ENCODE results near the gene GPR171.

Gene GPR171

DNA sequence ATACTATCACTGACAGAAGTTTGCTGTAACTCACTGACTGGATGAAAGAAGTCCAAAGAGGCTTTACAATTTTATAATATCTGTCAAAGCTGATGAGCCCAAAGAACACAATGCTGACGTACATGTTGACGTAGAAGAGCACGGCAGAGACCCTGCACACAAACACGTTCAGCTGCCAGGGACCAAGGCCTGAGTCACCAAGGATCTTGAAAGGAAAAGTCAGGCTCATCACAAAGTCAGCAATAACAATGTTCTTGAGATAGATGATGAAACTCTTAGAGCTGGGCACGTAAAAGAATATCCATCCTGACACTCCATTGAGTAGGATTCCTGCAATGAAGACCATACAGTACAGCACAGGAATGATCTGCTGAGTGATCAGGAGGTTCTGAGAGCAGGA is 10.9 kb upstream of the GPR171 start:
- no peak for DNase-seq (ENCODE audit: low spot score)

DNA sequence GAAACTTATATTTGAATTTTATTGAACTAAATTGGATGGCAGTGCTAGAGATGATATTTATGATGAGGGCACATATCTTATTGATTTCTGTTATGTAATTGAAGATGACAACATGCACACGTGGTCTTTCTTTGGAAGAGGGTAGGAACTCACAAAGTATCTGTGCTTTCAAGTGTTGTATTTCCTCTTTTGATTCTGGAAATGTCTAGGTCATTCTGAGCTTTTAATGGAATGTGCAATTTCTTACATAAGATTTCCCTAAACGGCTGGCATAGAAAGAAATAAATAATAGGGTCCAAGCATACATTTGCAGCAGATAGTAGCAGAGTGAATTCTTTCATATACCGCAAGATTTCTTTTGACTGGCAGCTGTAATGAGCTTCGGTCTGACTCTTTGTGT is 10.1 kb upstream of the GPR171 start:
- DNase-seq (ENCODE audit: low spot score): no peak

DNA sequence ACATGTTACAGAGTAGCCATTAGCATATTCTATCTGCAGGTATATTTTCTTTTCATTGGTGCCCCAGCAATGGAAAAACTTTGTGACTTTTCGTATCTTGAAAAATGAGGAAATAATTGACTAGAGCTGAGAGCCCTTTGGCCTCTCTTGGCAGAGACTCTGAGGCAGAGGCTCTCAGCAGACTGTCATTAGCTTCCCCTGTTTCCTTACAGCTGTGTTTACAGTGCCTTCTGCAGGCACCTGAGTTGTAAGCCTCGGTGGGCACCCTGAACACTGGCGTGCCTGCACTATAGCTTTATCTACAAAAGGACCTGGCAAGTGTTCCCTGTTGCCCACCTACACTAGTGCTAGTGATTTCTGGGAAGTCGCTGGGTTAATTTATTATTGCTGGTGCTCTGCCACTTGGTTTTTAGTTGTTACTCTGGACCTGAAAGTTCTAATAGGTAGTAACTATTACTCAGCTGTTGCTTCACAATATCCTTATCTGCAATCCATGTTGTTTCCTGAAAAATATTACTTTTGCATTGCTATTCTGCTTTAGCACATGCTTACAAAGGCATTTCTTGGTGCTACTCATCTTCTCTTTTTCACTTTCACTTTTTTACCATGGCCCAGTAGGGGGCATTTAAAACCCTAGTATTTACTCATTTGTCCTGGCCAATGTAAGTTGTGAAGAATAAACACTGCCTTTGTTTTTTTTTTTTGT is 7.8 kb upstream of the GPR171 start:
- peak; percentile 44 for DNase-seq (ENCODE audit: low spot score)

DNA sequence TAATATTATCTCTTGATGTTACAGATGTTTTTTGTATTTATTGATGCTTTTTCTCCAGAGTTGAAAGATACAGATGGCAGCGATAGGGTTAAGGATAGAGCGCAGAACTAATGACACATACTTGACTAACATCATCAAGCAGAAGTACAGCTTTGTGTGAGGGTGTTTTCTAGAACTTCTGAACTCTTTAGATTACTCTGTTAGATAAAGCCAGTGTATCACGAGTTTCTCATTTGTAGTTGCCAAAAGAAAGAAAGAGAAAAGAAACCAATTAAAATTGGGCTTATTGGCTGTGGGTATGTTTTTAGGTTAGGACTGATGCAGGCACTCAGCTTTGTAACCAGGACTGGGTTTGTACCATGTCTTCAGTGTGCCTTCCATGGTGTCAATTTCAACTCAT is 6.6 kb upstream of the GPR171 start:
- peak; percentile 70 for DNase-seq (ENCODE audit: low spot score)

DNA sequence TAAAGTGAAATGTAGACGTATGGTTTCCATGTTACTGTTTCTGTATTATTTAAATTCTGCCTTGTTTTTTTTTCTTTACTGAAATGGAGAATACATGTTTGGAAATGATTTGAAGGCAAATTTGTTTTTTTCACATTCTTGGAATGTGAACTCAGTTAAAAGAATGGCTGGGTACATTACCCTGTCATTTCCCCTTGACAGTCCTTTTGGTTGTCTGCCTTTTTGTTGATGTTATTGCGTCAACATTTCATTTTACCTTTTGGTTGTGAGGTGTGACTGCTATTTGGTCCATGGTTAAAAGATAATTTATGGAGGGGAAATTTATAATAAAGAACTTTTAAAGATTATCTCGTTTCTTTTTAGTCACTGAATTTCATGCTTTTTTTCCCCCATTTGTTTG is 3.2 kb upstream of the GPR171 start:
- DNase-seq (ENCODE audit: low spot score): peak; percentile 75

DNA sequence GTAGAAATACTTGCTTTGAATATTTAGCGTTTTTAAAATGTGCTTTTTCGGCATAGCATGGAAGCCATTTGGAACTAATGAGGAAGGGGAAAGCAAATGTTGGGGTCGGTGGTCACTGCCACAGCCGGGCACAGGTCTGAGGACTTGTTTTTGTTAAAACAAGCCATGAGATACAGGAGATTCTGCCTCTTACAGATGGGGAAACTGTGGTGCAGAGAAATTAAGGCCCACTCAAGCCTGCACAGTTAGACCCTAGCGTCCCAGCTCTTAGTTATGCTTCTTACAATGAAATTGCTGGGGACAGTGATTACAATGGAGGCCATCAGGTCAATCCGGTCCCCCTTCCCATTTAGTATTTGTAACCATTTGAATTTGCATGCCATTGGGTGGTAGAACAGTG is 2.5 kb upstream of the GPR171 start:
- DNase-seq (ENCODE audit: low spot score): no peak

DNA sequence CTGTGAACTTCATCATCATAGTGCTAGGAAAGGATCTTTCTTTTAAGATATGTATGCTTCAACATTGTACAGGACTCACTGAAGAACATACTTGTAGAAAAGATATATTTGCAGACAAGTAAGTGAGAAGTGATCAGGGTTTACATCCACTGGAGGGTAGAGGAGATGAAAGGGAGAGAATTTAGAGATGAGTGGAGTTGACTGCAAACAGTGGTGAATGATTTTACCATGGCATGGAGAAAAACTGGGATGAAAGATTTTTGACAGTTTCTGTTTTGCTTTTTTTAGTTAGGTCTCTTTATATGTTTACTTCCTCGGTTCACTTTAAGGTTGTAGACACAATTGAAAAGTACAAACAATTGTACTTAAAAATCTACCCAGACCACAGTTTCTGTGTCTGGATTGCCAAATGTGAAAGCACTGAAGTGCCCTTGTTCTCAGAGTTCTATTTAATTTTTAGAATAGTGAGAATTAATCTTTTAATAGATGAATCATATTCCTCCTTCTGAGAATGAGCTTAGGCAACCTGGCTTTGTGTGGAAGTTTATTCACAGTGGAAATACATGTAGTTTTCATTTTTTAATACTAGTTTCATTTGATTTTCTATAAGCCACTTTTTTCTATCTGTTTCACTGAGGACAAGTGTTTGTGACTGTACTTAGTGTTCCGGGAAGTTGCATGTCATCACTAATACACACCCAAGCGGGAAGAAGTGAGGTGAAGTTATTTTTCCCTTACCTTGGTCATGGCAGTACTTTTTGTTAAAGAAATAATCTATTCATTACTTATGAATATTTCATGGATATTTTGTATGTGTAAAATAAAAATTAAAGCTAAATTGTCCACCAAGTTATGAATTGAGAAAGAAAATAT is 1.8 kb upstream of the GPR171 start:
- peak; percentile 72 for DNase-seq (ENCODE audit: low spot score)

DNA sequence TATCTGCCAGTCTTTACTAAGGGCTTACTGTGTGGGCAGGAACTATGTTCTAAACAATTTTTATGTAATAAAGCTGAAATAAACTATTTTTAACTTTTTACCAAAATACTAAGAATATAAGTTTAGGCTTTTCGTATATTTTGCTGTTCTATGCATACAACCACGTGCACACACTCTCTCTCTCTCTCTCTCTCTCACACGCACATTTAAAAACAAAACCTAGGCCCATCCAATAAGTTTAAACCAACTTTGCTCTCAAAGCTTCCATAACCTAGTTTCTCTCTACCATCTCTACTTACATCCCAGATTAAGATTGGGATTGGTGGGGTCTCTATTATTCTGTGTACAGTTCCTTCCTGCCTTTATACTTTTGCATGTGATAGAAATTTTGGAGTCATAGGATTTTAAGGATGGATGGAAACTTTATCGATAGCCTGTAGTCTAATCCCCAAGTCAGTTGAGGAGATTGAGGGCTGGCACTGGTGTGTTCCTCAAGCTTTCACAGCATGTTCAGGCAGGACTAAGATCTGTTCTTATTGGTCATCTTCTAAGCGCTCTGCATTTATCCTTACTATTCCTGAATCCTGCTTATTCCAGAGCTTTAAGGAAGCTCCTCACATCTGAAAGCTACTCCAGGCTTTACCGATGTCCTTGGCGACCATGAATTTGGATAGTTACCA is 1.8 kb downstream of the GPR171 start:
- peak; percentile 53 for DNase-seq (ENCODE audit: low spot score)

DNA sequence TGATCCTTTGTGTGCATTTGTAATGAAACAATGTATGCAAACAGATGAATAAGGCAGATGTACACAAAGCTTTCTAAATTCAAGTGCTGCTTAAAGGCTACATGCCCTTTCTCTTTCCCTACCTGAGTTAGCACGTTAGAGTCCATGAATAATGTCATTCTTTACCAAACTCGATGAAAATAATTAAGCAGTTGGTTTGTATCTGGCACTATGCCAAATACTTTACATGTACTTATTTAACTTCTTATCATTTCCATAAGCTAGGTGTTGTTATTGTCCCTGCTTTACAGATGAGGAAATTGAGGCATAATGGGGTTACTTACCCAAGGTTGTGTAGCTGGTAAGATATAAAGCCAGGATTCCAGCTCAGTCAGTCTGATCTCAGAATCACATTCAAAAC is 2.4 kb downstream of the GPR171 start:
- DNase-seq (ENCODE audit: low spot score): peak; percentile 30

DNA sequence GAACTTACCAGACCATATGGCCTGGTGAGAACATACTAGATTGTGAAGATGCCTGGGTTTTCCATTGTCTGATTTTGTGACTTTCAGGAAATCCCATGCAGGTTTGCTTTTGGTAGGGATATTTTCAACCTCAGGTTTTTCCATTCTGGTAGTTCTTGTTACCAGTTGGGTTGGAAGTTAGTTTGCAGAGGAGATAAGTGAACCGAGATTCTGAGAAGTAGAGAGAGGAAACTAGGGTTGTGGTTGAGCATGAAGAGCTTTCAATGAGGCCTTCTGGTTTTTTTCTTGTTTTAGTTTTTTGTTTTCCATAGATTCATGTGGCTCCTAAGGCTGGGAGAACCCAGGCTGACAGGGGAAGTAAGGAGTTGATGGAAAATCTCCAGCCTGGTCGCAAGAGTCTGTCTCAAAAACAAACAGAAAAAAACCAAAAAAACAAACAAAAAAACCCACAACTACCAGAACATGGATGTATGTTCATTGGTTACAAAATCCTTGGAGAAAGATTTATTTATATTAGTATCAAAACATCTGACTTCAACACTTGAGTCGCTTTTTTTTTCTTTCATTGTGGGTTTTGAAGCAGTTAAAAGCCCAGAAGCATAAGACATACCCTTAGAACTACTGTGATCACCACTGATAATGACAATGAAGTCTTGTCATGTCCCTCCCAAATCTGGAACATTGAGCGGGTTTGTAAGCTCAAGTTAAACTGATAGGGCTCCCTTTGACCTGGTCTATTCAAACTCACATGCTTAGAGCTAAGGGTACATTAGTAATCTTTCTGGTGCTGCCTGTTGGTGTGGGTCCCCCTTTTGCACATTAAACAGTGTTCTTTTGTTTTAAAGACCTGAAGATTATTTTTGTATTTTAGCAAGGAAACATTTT is 3.2 kb downstream of the GPR171 start:
- DNase-seq (ENCODE audit: low spot score): peak; percentile 55

DNA sequence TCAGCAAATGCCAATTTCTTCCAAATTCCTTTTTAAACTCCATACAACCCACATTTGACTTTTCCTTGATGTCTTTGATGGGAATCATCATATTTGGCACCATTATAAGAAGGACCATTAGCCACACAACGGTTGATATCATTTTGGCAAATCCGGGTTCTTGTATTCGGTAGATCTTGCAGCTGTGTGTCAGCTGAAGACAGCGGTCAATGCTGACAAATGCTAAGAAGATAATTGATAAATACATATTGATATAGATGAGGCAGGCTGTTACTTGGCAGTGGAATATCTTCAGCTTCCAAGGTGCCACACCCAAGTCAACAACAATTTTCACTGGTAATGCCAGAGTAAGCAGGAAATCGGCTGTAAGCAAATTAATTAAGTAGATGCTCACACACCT is 4.2 kb downstream of the GPR171 start:
- no peak for DNase-seq (ENCODE audit: low spot score)

DNA sequence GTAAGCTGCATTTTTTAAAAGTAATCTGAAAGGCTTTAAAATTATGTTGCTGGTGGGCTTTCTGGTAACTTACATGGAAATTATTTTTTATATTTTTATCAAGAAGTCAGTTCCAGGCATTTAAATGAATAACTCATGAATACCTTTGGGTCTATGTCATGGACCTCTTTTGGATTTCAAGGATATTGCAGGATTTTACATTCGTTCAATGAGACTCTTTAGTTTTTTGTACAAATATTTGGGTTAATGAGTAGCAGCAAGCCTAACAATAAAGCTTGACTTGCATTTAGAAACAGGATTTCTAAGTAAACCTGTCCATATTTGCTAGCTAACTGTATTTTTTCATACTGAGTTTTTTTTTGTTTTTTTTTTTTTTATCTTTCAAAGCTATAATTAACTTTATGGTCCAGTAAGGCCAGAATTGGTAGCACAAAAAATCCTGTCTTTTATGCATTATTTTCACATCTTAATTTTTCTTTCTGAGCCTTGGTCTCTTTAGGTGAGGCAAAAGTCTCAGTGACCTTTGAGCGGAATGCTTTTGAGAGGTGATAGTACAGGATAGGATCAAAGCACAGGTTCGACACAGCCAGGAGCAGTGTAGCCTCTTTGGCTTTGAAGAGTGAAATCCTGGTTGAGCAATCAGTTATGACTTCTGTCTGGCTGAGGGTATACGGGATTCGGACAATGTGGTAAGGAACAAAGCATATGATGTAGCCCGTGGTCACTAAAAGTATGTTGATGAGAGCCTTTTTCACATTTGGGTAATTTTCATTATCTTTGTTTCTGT is 4.8 kb downstream of the GPR171 start:
- DNase-seq (ENCODE audit: low spot score): no peak

DNA sequence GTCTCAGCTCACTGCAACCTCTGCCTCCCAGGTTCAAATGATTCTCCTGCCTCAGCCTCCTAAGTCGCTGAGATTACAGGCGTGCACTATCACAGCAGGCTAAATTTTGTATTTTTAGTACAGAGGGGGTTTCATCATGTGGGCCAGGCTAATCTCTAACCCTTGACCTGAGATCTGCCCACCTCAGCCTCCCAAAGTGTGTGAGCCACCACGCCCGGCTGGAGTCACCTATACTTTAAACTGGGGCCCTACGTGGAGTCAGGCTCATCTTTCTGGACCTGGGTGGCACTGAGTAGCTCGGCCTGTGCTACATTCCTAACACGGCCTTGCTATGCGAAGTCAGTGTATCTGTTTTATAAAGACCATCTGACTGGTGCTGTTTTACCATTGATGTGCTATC is 5.8 kb downstream of the GPR171 start:
- no peak for DNase-seq (ENCODE audit: low spot score)

DNA sequence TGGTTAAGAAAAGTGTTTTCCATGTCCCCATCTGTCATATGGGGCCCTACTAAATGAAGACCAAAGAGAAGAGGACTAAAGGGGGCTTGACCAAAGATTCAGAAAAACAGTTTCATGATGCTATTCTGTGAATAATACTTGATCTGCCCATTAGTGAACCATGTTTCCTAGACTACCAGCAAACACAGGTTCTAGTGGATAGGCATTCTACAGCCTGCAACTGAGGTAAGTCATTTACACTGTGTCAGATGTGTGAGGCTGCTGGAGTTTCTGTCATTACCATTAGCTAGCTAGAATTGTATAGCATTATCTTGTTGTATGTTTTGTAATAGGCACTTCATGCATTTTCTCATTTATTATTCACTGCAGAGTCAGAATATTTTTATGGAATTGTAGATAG is 6.6 kb downstream of the GPR171 start:
- no peak for DNase-seq (ENCODE audit: low spot score)

DNA sequence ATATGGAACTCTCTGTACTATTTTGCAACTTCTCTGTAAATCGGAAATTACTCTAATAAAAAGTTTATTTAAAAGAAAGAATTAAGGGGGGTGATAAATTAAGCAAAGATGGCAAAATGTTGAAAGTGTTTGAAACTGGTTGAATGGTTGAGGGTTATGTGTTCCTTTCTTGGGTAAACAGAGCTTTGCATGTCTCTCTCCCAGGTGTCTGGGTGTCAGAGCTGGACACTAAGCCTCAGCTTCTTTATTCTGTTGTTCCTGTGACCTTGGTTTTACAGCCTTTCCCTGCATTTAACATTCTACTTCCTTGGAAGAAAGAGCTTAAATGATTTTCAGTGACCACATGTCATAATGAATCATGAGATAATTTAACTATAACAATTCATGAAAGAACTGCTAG is 7.2 kb downstream of the GPR171 start:
- DNase-seq (ENCODE audit: low spot score): no peak

DNA sequence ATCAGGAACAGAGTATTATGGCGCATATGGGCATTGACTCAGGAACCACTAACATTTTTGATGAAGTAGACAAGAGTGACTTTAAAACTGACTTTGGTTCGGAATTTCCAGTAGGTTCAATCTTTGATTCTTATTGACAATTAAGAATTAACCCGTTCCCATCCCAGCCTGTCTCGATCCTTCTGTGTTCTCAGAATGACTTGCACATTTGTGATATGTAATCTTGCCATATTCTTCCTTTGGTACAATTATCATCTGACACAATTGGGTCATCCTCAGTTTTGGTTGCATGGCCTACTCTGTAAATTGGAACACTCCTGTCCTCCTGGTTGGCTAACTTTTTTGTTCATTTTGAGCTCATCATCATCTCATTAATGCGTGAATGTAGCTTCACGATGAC is 10.5 kb downstream of the GPR171 start:
- no peak for DNase-seq (ENCODE audit: low spot score)

DNA sequence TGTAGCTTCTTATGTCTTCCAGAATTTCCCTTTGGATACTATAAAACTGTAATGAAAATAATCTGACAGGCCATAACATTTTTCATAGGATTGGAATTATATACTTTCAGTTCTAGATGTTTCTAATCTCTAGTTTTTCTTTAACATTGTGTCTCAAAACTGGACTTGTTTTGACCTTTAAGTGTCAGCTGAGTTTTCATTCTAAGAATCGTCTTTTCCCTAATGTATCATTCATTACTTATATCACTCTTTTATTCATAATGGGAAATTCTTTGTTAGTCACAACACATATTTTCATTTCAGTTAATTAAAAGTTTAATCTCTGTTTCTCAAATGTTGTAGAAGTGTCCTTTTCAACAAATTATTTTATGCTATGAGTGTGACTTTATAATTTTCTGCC is 11.9 kb downstream of the GPR171 start:
- DNase-seq (ENCODE audit: low spot score): no peak

DNA sequence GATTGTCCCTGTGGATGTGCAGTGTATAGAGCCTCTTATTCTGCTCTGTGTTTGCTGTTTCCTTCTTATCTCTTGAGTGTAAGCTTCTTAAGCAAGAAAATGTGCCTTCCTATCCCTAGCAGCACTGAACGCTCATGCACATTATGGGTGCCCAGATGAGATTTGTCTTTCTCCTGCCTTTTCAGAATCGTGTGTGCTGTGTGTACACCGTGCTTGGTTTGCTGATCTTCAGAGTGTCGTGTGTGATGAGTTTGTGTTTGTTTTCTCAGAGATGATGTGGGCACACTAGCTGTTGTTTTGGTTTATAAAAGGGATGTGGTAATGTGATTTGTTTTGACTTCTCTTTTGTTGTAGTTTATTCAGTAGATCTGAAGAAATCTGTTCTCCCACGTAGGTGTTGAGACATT is 19.7 kb downstream of the GPR171 start:
- DNase-seq (ENCODE audit: low spot score): peak; percentile 25

DNA sequence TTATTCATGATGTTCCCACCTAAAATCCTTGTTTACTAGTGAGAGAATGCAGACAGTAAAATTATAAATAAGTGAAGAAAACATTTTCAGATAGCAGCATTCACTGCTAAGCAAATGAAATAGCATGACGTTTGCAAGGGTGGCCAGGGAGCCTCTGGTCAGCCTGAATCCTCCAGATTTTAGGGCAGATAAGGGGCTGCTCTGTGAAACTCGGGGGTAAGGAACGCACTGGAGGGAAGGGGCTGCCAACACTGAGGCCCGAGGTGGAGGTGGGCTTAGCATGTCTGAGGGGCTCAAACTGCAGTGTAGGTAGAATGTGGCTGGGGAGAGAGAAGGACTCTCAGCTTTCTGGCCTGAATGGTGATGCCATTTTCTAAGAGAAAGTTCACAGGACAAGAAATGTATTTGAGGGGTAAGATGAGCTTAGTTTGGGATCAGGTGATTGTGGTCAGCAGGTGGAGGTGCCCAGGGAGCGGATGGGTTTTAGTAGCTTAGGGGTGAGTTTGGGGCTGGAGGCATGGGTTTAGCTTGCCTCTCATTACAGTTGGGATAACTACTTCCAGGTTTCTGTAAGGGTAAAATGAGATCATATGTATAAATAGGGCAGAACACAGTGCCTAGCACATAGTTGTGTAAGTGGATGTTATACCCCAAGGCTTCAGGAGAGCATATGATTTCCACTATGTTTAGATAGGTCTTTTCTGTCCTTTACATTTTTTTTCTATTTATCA is 20.5 kb downstream of the GPR171 start:
- no peak for DNase-seq (ENCODE audit: low spot score)

DNA sequence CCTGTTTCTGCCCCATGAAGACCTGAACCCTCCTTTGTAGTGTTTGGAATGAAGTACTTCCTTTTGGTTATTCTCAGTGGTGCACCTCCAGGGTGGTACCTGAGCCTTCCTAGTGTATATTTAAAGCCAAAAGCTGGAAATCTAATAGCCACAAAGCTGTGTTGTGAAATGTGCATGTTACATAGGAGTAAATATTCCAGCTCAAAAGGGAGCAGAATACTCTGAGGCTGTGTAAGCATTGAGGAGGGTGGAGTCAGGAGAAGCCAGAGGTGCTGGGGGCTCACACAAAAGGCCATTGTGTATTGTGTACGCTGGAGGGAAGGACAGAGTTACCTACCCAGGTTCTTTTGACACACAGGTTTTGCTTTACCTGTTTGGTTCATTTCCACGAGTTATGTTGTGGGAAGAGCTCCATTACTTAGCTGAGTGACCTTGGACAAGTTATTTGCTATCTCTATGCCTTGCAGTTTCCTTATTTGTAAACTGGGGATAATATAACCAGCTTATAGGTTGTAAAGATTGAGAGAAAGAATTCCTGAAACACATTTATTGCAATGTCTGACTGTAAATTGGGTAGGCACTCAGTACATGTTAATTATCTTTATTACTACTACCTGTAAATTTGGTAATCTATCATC is 24.7 kb downstream of the GPR171 start:
- DNase-seq (ENCODE audit: low spot score): no peak
